Colon (tissue), 2 donors: Measurements from ENCODE around the gene PTPRN2.
"Not testable (repeated sequence)": the region's sequence is repeated elsewhere in the genome, so short reads cannot be mapped to it uniquely, and the experiment has no call there.

Experiments
- FAIRE-seq: peaks from 2 replicates; lab custom pipeline; 2012; peaks lifted over from hg19 to GRCh38; lab: Jason Lieb, UNC
- donor health status: control.
- donor health status: control.

Gene PTPRN2

DNA sequence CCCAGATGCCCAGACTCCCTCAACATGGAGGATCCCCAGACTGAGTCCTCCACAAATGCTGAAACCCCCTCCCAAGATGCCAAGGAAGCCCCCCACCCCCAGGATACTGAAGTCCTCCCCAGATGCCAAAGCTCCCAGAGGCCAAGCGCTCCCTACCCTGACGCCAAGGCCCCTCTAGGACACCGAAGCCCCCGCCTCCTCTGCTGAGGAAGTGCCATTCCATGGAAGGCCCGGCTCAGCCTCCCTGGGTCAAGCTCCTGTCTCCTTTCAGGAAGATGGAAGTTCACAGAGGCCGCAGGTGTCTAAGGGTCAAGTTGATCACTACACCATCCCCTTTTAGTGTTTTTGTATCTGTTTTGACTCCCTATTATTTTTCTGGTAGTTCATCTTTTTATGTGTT is 644.1 kb downstream of the PTPRN2 start:
- no peak for FAIRE-seq

DNA sequence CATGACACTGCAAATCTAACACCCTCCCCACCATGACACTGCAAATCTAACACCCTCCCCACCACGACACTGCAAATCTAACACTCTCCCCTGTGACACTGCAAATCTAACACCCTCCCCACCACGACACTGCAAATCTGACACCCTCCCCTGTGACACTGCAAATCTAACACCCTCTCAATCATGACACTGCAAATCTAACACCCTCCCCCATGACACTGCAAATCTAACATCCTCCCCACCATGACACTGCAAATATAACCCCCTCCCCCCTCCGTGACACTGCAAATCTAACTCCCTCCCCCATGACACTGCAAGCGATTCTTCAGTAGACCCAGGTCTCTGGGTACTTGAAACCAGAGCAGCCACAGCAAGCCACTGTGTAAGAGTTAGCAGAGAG is 646.4 kb downstream of the PTPRN2 start:
- FAIRE-seq, result no peak

DNA sequence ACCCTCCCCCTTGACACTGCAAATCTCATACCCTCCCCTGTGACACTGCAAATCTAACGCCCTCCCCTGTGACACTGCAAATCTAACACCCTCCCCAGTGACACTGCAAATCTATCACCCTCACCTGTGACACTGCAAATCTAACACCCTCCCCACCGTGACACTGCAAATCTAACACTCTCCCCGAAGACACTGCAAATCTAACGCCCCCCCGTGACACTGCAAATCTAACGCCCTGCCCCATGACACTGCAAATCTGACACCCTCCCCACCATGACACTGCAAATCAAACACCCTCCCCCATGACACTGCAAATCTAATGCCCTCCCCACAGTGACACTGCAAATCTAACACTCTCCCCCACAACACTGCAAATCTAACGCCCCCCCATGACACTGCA is 647.1 kb downstream of the PTPRN2 start:
- no peak for FAIRE-seq

DNA sequence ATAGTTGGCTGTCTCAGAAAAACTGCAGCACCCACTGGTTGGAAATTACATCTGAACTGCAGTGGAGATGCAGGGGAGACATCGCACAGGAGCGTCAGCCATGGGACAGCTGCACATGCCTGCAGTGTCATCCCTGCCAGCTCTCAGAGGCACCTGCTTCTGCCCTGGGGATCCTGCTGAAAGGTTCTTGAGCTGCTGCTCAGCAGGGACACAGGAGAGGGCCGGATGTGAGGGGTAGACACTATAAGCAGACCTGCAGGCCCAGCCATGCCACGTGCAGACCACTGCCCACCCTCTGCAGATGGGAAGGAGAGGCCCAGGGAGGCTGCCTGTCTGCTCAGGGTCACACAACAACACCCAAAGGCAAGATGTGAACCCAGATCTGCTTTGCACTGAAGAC is 649.4 kb downstream of the PTPRN2 start:
- FAIRE-seq, result no peak

DNA sequence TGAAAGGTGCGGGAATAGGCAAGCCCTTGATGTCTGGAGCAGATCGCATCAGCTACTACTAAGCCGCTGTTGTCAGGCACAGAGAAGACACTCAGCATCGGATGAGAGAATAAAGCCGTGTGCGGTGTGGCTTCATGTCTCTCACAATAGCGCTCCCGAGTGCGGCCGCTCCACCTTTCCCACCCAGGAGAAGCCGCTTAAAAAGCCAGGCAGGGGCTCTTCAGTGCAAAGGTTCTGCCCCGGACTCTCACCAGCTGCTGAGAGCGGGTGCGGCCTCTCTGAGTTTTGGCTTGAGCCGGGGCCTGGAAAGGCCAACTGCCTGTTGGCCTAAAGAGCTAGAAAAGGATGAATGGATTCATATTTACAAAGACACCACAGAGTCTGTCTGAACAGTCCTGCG is 650.2 kb downstream of the PTPRN2 start:
- no peak for FAIRE-seq

DNA sequence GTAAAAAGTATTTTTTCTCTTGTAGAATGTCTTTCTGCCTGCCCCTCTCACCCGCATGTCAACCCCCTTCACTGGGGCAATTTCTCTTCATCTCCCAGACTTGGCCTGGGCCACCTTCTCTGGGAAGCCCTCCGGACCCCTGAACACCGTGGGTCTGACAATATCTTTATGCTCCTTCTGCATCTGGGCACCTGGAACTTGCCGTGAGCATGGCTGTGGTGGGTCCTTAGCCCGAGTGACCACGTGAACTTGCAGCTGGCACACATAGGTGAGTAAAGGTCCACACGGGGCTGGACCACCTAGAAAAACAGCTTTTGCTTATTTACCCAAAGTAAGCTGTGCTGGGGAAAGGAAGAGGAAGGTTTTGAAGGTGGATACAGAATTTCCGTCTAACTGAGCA is 650.6 kb downstream of the PTPRN2 start:
- no peak for FAIRE-seq

DNA sequence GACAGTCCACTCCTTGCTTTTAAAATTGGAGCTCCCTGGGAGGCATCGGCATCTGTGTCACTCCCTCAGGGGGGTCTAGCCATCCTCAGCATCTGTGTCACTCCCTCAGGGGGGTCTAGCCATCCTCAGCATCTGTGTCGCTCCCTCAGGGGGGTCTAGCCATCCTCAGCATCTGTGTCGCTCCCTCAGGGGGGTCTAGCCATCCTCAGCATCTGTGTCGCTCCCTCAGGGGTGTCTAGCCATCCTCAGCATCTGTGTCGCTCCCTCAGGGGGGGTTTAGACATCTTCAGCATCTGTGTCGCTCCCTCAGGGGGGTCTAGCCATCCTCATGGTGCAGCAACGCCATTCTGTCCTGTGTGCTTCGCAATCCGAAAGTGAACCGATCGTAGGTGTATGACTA is 651.9 kb downstream of the PTPRN2 start:
- FAIRE-seq, result not testable (repeated sequence)

DNA sequence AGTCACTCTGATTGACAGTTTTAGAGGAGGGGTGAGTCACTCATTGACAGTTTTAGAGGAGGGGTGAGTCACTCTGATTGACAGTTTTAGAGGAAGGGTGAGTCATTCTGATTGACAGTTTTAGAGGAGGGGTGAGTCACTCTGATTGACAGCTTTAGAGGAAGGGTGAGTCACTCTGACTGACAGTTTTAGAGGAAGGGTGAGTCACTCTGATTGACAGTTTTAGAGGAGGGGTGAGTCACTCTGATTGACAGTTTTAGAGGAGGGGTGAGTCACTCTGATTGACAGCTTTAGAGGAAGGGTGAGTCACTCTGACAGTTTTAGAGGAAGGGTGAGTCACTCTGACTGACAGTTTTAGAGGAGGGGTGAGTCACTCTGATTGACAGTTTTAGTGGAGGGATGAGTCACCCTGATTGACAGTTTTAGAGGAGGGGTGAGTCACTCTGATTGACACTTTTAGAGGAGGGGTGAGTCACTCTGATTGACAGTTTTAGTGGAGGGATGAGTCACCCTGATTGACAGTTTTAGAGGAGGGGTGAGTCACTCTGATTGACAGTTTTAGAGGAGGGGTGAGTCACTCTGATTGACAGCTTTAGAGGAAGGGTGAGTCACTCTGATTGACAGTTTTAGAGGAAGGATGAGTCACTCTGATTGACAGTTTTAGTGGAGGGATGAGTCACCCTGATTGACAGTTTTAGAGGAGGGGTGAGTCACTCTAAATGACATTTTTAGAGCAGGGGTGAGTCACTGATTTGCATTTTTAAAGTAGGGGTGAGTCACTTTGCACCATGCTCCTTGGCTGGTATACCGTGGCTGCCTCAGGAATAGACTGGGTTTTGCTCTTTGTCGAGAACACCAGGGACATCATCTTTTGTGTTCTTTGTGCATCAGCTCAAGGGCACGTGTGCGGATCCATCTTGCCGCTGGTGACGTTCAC is 654.1 kb downstream of the PTPRN2 start:
- FAIRE-seq, result not testable (repeated sequence)

DNA sequence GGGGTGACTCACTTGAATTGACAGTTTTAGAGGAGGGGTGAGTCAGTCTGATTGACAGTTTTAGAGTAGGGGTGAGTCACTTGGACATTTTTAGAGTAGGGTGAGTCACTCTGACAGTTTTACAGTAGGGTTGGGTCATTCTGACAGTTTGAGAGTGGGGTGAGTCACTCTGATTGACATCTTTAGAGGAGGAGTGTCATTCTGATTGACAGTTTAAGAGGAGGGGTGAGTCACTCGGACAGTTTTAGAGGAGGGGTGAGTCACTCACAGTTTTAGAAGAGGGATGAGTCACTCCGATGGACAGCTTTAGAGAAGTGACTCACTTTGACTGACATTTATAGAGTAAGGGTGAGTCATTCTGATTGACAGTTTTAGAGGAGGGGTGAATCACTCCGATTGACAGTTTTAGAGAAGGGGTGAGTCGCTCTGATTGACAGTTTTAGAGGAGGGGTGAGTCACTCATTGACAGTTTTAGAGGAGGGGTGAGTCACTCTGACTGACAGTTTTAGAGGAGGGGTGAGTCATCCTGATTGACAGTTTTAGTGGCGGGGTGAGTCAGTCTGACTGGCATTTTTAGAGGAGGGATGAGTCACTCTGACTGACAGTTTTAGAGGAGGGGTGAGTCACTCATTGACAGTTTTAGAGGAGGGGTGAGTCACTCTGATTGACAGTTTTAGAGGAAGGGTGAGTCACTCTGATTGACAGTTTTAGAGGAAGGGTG is 655.0 kb downstream of the PTPRN2 start:
- no peak for FAIRE-seq

DNA sequence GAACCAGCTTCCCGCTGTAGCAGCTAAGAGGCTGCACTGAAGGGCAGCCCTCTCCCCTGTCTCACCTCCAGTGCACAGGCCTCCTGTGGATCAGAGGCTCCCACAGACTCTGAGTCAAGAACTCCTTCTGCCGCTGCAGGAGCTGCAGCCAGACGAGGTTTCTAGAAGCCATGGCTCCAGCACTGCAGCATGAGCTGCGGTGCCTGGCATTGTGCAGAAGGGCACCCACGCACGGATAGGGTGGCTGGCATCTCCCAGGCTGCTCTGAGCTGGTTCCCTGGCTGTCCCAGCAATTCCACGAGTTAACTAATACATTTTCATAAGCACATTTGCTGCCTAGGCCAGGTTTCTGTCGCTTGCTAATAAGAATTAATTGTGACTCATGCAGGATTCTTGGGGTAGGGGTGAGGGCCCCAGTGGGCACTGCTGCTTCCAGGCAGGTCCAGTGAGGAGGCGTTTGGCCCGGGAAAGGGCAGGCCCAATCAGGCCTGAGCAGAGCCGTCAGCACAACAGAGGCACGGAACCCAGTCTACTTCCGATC is 656.6 kb downstream of the PTPRN2 start:
- no peak for FAIRE-seq

DNA sequence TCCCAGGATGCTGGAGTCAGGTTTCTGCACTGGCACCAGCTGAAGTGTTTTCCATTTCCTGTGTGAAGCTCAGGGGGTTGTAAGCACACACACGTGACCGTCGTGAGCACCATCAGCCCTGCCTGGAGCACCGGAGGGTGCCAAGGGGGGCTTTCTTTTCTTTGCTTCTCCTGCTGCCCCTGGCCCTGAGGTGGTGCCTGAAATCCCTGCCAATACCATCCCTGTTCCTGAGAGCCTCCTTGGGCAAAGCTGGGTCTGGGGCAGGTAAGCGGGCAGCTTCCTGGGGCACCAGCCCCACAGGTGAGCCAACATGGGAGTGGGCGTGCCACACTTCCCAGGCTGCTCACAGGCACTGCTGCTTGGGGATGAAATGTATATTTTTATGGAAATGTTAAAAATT is 657.2 kb downstream of the PTPRN2 start:
- FAIRE-seq, result no peak

DNA sequence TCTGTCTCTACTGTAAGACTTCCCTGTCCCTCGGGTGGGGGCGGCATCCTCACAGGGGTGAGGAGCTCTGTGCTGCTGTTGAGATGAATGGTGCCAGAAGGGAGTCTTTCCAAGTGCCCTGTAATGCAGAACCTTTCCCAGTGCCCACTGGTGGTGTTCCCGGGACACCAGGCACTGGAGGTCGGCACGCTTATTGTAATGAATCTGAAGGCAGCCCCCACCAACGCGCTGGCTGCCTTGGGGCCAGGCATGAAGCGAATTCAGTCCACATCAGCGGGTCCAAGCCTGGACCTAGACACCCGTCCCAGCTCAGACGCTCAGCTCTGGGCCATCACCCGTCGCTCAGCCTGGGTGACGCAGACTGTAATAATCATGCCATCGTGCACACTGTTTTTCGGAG is 658.0 kb downstream of the PTPRN2 start:
- no peak for FAIRE-seq

DNA sequence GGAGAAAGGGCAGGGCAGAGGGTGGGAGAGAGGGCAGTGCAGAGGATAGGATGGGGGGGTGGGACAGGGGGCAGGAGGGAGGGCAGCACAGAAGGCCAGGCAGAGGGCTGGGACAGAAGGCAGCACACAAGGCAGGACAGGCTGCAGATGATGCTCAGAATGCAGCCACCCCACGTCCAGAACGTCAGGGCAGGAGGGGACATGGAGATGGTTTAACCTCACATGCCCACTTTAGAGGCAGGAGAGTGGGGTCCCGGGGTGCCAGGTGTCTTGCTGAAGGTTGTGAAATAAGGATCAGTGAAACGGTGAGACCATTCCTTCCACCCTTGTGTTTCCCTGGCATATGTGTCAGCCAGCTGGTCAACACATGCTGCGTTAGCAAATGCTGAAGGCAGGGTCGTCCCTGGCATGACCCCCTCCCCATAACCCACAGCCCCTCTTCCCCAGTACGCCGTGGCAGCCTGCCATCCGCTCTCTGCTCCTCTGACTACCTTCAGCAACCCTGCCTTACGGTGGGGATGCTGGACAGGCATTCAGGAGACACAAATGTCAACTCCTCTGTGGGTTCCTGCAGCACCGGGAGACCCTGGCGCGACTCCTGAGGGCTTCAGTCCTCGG is 658.7 kb downstream of the PTPRN2 start:
- FAIRE-seq, result no peak

DNA sequence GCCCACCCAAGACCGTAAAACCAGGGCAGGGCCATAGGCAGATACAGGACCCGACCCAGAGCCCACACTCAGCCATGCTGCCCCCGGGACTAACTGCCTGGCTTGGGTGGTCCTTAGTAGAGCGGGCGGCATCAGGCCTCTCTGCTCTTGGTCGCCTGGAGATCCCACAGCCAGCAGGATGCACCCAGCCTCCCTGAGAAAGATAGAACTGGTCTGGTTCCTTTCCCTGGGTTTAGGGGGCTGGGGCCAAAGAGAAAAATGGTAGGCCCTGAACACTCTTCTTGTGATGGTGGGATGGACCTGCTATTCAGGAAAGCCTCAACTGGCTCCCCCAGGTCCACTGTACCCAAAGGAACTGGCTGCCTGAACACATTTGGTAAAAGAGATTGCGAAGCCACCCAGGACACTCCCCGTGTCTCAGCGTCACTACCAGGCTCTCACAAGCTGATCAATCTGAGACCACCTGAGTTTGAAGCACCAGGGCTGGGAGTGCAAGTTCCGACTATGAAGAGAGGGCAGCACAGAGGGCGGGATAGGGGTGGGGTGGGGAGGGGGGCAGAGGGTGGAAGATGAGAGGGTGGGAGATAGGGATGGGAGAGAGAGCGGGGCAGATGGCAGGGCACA is 659.3 kb downstream of the PTPRN2 start:
- FAIRE-seq, result no peak

DNA sequence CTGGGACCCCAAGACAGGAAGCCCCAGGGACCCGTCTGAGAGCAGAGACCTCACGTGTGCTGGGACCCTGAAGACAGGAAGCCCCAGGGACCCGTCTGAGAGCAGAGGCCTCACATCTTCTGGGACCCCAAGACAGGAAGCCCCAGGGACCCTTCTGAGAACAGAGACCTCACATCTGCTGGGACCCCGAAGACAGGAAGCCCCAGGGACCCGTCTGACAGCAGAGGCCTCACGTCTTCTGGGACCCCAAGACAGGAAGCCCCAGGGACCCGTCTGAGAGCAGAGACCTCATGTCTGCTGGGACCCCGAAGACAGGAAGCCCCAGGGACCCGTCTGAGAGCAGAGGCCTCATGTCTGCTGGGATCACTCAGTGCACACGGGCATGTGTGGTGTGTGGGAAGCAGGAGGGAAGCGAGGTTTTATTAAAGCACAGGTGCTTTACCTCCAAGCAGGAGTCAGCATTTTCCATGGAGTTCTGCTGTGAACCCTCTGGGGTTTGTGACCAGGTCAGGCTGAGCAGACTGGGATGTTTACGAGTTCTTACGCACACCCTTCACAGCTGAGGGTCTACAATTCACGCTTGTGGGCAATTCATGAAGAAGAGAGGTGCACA is 660.2 kb downstream of the PTPRN2 start:
- FAIRE-seq, result no peak

DNA sequence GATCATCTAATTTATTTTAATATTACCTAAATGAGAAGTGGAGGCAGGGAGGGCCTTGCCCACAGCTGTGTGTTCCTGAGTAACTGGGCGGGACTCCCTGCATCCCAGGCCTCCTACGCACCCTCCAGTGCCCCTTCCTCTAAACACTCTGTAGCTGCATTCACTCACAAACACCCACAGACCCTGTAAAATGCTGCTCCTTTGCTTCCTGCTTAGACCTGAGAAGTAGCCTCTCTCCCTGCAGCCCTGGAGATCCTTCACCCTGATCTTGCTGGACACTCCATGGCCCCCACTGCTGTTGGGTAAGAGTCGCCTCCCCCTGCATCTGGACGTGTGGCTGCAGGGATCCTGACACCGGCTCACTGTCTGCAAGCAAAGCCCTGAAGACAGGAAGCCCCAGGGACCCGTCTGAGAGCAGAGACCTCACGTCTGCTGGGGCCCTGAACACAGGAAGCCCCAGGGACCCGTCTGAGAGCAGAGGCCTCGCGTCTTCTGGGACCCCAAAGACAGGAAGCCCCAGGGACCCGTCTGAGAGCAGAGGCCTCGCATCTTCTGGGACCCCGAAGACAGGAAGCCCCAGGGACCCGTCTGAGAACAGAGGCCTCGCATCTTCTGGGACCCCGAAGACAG is 661.0 kb downstream of the PTPRN2 start:
- no peak for FAIRE-seq

DNA sequence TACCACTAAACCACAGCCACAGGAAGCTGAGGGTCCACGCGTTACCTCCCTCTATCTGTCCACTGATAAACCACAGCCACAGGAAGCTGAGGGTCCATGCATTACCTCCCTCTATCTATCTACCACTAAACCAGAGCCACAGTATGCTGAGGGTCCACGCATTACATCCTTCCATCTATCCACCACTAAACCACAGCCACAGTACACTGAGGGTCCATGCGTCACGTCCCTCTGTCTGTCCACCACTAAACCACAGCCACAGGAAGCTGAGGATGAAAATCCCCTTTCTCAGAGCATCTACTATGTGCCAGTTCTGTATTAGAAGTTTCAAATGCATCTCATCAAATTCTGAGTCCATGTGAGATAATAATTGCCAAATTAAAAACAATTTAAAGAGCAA is 661.5 kb downstream of the PTPRN2 start:
- no peak for FAIRE-seq

DNA sequence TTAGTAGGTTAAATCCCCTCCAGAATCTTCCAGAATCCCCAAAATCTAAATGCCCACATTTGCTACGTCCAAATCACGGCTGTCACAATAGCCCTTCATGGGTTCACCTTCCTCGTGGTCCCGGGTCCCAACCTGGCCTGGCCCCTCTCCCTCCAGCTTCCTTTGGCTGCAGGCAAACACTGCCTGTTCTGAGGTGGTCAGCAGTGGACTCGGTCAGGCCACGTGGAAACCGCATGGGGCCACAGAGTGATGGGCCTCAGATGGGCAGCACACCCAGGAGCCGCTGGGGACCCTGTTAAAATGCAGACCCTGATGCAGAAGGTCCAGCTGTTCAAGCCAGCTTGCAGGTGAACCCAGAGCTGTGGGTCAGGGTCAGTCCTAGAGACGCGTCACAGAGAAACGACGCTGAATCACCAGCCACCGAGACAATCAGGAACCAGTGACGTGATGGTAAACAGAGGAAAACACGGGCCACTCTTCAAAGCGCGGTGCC is 662.2 kb downstream of the PTPRN2 start:
- FAIRE-seq, result no peak

DNA sequence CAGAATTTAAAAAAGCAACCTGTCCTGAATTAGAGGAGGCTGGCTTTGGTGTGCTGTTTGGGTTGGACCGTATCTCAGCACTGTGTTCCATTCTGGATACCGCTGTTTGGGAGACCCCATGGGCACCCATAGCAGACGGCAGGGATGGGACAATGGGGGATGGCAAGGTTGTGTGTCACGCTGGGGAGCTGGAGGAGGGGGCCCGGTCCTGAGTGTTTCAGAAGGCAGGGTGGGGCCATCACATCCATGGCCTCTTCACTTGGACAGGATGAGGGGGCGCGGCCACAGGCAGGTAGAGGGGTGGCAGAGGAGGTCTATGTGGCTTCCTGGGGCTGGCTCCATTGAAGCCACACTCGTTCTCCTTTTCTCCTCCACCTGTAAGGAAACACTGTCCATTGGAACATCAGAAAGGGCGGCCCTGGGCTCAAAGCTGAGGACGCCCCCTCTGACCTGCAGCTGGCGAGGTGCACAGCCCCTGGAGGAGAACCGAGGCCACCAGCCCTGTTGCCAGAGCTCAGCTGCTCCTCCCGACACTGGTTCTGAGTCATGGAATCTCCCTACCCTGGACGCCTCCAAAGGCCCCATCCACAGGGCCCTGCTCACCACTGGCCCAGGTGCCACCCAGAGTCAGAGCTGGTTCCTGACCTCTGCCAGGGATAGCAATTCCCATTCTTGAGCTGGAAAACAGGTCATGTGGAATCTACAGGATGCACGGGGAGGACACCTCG is 663.6 kb downstream of the PTPRN2 start:
- no peak for FAIRE-seq

DNA sequence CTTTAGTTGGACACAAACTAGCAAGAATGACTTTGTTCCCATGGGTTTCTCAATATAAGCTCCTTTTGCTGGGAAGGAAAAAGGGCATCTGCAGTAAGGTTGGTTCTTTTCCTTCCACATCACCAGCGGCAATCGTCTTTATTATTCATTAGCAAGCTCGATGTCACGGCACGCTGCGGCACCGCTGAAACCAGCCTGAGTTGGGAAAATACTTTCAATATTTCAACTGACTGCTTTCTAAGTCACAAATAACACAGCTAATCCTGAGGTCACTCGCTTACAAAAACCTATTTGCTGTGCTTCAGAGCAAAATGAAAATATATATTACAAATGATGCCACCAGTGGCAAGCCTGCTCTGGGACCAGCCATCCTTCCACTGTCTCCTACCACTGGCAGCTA is 665.0 kb downstream of the PTPRN2 start:
- FAIRE-seq, result no peak
